Thymus (tissue), 11 donors: ENCODE results near the gene FERMT3. TPM values are rescaled to one million over a fixed set of nuclear protein-coding genes. Genes with fewer than 3 reads are reported as not detected.
"Not testable (repeated sequence)": the region's sequence is repeated elsewhere in the genome, so short reads cannot be mapped to it uniquely, and the experiment has no call there.

ENCODE experiments used
- DNase-seq, 9 donors: peaks; one replicate each; pipeline ENCODE4 v3.0.0-alpha.2; 2013; ENCODE audit warnings: low spot score in 9 of 9, low read depth in 6 of 9, missing footprints in 1 of 9
- H3K27ac ChIP-seq, 2 donors: one replicate each; pipeline ENCODE4 v1.5.1; 2013; ENCODE audit warnings: control low read depth in 1 of 2, low read depth in 1 of 2, low read length in 1 of 2, mild to moderate bottlenecking in 1 of 2, moderate library complexity in 1 of 2
- H3K27me3 ChIP-seq, 2 donors: one replicate each; pipeline ENCODE4 v1.5.1; 2013; ENCODE audit warnings: low read length in 1 of 2; ENCODE audit not compliant: control insufficient read depth in 2 of 2, insufficient read depth in 1 of 2
- H3K36me3 ChIP-seq, 2 donors: one replicate each; pipeline ENCODE4 v1.5.1; 2013; ENCODE audit warnings: low read length in 1 of 2, mild to moderate bottlenecking in 1 of 2, moderate library complexity in 1 of 2; ENCODE audit not compliant: control insufficient read depth in 2 of 2, insufficient read depth in 2 of 2
- H3K4me1 ChIP-seq, 2 donors: one replicate each; pipeline ENCODE4 v1.5.1; 2013; ENCODE audit warnings: low read length in 2 of 2; ENCODE audit not compliant: control insufficient read depth in 2 of 2, insufficient read depth in 2 of 2
- H3K4me3 ChIP-seq, 2 donors: one replicate each; pipeline ENCODE4 v1.5.1; 2013; ENCODE audit warnings: low read length in 2 of 2, control low read depth in 1 of 2, mild to moderate bottlenecking in 1 of 2
- H3K9me3 ChIP-seq, 2 donors: one replicate each; pipeline ENCODE4 v1.5.1; 2013; ENCODE audit warnings: low read length in 1 of 2, mild to moderate bottlenecking in 1 of 2; ENCODE audit not compliant: control insufficient read depth in 2 of 2, insufficient read depth in 1 of 2
- WGBS: extraction: QIAGEN DNeasy Blood & Tissue Kit; methylation state at CpG from one replicate; pipeline ENCODE4 v1.1.7; 2013; 5-methylcytosine and 5-hydroxymethylcytosine counted together
- polyA plus RNA-seq: library from polyadenylated mRNA; stranded (reverse); fragments of 200-250 nt; gene quantifications from one replicate; pipeline ENCODE4 v1.2.3, GENCODE V29; 2013
- total RNA-seq: library from RNA; stranded (reverse); fragments of 120-200 nt; gene quantifications from one replicate; pipeline ENCODE4 v1.2.4, GENCODE V29; 2013
- donor health status: healthy.

Gene FERMT3
- total and polyA plus RNA-seq, 2 donors = 74.5 to 91.0 TPM

- DNase-seq = no peak
- Histone ChIP-seq H3K27me3 (peaks cover 3 to 15% of the 10 kb centered on the region in 2 donors), H3K4me3 (no peak overlapping the region), H3K4me1 (peaks cover 26 to 77% of the 10 kb centered on the region in 2 donors), H3K36me3 (peaks cover 7 to 19% of the 10 kb centered on the region in 2 donors), H3K9me3 (peaks cover 0 to 14% of the 10 kb centered on the region in 2 donors), H3K27ac (no peak overlapping the region)
- 95% methylated on average over 8 of the region's 8 CpGs for WGBS
Observed at GRCh38 chr11:64243236-64243854, 36.8 kb downstream of the FERMT3 start.

- peaks cover 4 to 18% of the 10 kb centered on the region in 2 donors for H3K27me3 ChIP-seq
- 81% methylated on average over 5 of the region's 5 CpGs for WGBS
- DNase-seq = no peak
- H3K27ac ChIP-seq = no peak overlapping the region
- H3K4me3 ChIP-seq = no peak overlapping the region
- peaks cover 0 to 19% of the 10 kb centered on the region in 2 donors for H3K36me3 ChIP-seq
- H3K4me1 ChIP-seq = peaks cover 26 to 70% of the 10 kb centered on the region in 2 donors
- peaks cover 0 to 14% of the 10 kb centered on the region in 2 donors for H3K9me3 ChIP-seq
Observed at GRCh38 chr11:64244107-64244506, 37.6 kb downstream of the FERMT3 start.

DNA sequence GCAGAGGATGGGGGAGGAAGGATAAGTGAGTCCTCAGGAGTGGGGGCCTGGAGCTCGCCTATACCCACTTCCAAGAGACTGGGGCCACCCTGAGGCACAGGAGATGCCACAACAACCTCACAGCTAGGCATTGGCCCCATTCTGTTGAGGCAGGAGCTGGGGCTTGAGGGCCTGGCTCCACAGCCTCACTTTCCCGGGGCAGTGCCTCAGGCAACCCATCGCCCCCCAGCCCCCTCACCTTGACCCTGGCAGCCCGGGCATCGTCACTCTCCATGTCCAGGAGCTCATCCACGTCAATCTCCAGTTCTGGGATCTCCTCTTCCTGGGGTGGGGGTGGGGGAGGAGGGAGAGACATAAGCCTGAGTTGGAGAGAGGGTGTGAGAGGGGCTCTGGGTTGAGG, 38.4 kb downstream of the FERMT3 start:
- H3K27me3 ChIP-seq = peaks cover 4 to 18% of the 10 kb centered on the region in 2 donors
- 41% methylated on average over 6 of the region's 6 CpGs for WGBS
- peaks cover 0 to 14% of the 10 kb centered on the region in 2 donors for H3K9me3 ChIP-seq
- H3K4me3 ChIP-seq = peak overlapping the region; percentile 64 to 74
- DNase-seq = no peak
- H3K36me3 ChIP-seq = peaks cover 0 to 19% of the 10 kb centered on the region in 2 donors
- peaks cover 26 to 71% of the 10 kb centered on the region in 2 donors for H3K4me1 ChIP-seq
- peak overlapping the region; percentile 77 to 79 for H3K27ac ChIP-seq

- Histone ChIP-seq H3K27me3 (peaks cover 4 to 22% of the 10 kb centered on the region in 2 donors), H3K4me3 (peak overlapping the region; percentile 64 to 74), H3K36me3 (peaks cover 0 to 19% of the 10 kb centered on the region in 2 donors), H3K27ac (peak overlapping the region; percentile 79 to 86), H3K4me1 (peaks cover 28 to 71% of the 10 kb centered on the region in 2 donors), H3K9me3 (peaks cover 0 to 17% of the 10 kb centered on the region in 2 donors)
- WGBS = 1% methylated on average over 6 of the region's 6 CpGs
- peak in 4 of 9 donors; percentile 62 to 81 (median 72) for DNase-seq
Observed at GRCh38 chr11:64245401-64245796, 38.9 kb downstream of the FERMT3 start.

DNA sequence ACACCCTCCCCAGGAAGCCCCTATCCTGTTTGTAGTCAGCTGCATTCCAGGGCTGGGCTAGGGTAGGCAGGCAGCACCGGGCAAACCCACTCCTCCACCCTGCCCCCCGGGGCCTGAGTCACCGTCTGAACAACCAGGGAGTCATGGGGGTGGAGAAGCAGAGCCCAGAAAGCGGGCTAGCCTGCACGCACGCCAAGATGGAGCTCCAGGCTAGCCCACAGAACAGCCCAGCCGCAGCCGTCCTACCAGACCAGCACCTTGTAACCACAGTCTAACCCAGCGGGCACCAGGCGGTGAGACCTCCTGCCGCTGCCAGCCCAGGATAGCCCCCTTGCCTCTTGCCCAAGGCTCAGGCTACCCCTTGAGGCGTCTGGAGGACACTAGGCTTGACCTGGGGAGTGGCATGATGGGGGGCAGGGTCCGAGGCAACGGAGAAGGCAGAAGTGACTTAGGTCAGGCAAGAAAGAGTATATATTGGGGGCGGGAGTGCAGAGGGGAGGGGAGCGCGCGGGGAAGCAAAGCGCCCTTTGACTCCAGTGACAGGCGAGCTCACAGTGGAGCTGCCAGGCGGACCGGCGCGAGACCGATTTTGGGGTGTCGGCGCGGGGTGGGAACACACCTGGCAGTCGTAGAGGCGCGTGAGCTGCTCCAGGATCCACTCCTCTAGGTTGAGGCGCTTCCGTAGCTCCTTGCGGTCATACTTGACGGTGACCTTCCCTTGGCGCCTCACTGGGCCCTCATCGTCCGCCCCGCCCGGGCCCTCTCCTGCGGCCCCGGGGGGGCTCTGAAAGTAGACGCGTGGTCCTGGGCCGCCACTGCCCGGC, 39.5 kb downstream of the FERMT3 start:
- WGBS = under 1% methylated on average over 46 of the region's 46 CpGs
- peaks cover 33 to 74% of the 10 kb centered on the region in 2 donors for H3K4me1 ChIP-seq
- peak in 1 of 9 donors; percentile 69 for DNase-seq
- peak overlapping the region; percentile 79 to 86 for H3K27ac ChIP-seq
- H3K4me3 ChIP-seq = peak overlapping the region; percentile 64 to 74
- peaks cover 4 to 28% of the 10 kb centered on the region in 2 donors for H3K27me3 ChIP-seq
- H3K9me3 ChIP-seq = peaks cover 0 to 15% of the 10 kb centered on the region in 2 donors
- peaks cover 0 to 19% of the 10 kb centered on the region in 2 donors for H3K36me3 ChIP-seq

DNA sequence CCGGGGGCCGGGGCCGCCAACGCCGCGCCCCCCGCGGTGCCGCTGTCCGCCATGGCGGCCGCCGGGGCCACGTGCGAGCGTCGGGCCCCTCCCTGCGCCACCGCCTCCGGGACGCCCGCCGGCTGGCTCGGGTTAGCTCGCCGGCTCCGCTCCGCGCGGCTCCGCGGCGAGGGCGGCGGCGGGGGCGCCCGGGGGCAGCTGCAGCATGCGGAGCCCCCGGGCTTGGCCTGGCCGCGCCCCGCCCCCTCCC, 40.0 kb downstream of the FERMT3 start:
- Histone ChIP-seq H3K4me3 (peak overlapping the region; percentile 64 to 74), H3K36me3 (peaks cover 0 to 19% of the 10 kb centered on the region in 2 donors), H3K9me3 (peaks cover 0 to 12% of the 10 kb centered on the region in 2 donors), H3K4me1 (peaks cover 34 to 77% of the 10 kb centered on the region in 2 donors), H3K27me3 (peaks cover 4 to 30% of the 10 kb centered on the region in 2 donors)
- not testable (repeated sequence) for DNase-seq, H3K27ac ChIP-seq
- 2% methylated on average over 43 of the region's 43 CpGs for WGBS

DNA sequence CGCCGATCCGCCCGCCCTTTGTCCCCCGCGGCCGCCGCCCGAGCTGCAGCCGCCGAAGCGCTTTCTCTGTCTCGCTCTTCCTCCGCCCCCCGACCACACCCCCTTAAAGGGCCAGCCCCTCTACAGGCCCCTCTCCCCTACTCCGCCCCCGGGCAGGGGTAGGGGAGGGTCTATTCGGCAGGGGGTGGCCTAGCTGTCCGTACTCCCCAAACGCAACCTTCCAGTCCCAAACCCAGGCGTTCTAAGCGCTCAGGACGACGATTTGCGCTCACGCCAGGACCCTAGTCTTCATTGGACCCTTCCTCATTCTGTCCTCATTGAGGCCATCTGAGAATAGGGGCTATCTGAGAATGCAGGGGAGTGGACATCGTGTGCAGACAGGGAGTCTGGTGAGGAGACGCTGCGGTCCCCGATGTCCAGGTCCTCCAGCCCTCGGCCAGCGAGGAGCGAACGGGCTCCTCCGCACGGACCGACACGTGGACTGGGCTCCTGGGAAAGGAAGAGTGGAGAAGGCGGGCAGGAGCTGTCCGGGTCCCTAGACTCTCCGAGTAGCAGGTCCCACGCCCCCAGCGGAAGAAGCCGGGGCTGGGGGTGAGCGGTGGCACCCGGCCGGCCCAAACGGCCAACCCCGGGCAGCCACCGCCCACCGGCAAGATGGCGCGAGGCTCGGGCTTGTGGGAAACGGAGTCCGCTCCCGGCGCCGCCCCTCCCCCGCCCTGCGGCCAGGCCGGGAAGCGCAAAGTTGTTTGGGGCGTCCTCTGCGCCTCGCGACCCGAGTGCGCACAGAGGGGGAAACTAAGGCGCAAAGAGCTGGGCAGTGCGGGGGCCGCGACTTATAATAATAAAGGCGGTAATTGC, 40.6 kb downstream of the FERMT3 start, which contains the start of gene PPP1R14B:
Gene PPP1R14B (minus strand): TSS at position 73 of the 858 bp plus-strand sequence. CDS start 270 bp downstream, outside the sequence.
- DNase-seq = peak in 4 of 9 donors; percentile 57 to 80 (median 62)
- peak within 1 kb of the TSS; percentile 64 to 74 for H3K4me3 ChIP-seq
- 3% methylated on average over 74 of the region's 74 CpGs for WGBS
- H3K9me3 ChIP-seq = peaks cover 0 to 12% of the 10 kb centered on the region in 2 donors
- peak within 1 kb of the TSS; percentile 79 to 86 for H3K27ac ChIP-seq
- H3K36me3 ChIP-seq = peaks cover 0 to 19% of the 10 kb centered on the region in 2 donors
- H3K4me1 ChIP-seq = peaks cover 33 to 79% of the 10 kb centered on the region in 2 donors
- H3K27me3 ChIP-seq = peaks cover 4 to 34% of the 10 kb centered on the region in 2 donors

GRCh38 chr11:64247729-64248531, 41.4 kb downstream of the FERMT3 start:
- DNase-seq = no peak
- peaks cover 31 to 79% of the 10 kb centered on the region in 2 donors for H3K4me1 ChIP-seq
- WGBS = 75% methylated on average over 31 of the region's 31 CpGs

More at GRCh38 chr11:64247729-64248531, 41.4 kb downstream of the FERMT3 start:
- Histone ChIP-seq H3K27ac (no peak overlapping the region), H3K4me3 (peak overlapping the region; percentile 61 to 74), H3K27me3 (peaks cover 4 to 34% of the 10 kb centered on the region in 2 donors), H3K9me3 (peaks cover 0 to 12% of the 10 kb centered on the region in 2 donors), H3K36me3 (peaks cover 0 to 19% of the 10 kb centered on the region in 2 donors)
